RWPE1 (cell line): ENCODE results near the gene PIAS3.

Source experiments
- CTCF ChIA-PET: fragments of 350-600 bp; sonication (Branson Sonifier 250); formaldehyde crosslinking; extraction: SDS; loops from one replicate; lab custom pipeline; 2021; lab: Yijun Ruan, JAX
- POLR2A ChIA-PET: fragments of 400-600 bp; formaldehyde crosslinking; extraction: SDS; loops from one replicate; lab custom pipeline; 2020; ENCODE audit warnings: antibody characterized with exemption; ENCODE audit not compliant: low non-redundant PET; lab: Yijun Ruan, JAX
- DNase-seq: peaks from one replicate; pipeline ENCODE4 v3.0.0; 2012; ENCODE audit warnings: low spot score
- H3K27ac ChIP-seq: fragments of 450-650 bp; 2 replicates; pipeline ENCODE4 v1.5.1; 2017
- TF ChIP-seq, protein P1 (sequence below): fragments of 450-650 bp; conservative IDR thresholded peaks from 2 replicates; pipeline ENCODE4 v1.5.1; 2017; ENCODE audit warnings: low read depth, mild to moderate bottlenecking

The PIAS3 gene

GRCh38 chr1:145859491-145860023 is 676 bp upstream of the PIAS3 start:
- ChIA-PET POLR2A (interaction anchor here (0.6 to 1.1 kb wide), 5 partner anchors 14 to 143 kb away, joined by 3 to 8 read pairs (median 4); partner anchors contain the start of genes ANKRD34A, NUDT17 and POLR3GL), CTCF (interaction anchor here (0.6 to 6.3 kb wide), 3 partner anchors 13 to 33 kb away, joined by 4 to 51 read pairs (median 9); partner anchors contain the start of gene NUDT17)
- TF ChIP-seq, protein P1, sequence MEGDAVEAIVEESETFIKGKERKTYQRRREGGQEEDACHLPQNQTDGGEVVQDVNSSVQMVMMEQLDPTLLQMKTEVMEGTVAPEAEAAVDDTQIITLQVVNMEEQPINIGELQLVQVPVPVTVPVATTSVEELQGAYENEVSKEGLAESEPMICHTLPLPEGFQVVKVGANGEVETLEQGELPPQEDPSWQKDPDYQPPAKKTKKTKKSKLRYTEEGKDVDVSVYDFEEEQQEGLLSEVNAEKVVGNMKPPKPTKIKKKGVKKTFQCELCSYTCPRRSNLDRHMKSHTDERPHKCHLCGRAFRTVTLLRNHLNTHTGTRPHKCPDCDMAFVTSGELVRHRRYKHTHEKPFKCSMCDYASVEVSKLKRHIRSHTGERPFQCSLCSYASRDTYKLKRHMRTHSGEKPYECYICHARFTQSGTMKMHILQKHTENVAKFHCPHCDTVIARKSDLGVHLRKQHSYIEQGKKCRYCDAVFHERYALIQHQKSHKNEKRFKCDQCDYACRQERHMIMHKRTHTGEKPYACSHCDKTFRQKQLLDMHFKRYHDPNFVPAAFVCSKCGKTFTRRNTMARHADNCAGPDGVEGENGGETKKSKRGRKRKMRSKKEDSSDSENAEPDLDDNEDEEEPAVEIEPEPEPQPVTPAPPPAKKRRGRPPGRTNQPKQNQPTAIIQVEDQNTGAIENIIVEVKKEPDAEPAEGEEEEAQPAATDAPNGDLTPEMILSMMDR = no peak
- peak; percentile 95 for DNase-seq
- peak overlapping the region; percentile 89 for H3K27ac ChIP-seq

DNA sequence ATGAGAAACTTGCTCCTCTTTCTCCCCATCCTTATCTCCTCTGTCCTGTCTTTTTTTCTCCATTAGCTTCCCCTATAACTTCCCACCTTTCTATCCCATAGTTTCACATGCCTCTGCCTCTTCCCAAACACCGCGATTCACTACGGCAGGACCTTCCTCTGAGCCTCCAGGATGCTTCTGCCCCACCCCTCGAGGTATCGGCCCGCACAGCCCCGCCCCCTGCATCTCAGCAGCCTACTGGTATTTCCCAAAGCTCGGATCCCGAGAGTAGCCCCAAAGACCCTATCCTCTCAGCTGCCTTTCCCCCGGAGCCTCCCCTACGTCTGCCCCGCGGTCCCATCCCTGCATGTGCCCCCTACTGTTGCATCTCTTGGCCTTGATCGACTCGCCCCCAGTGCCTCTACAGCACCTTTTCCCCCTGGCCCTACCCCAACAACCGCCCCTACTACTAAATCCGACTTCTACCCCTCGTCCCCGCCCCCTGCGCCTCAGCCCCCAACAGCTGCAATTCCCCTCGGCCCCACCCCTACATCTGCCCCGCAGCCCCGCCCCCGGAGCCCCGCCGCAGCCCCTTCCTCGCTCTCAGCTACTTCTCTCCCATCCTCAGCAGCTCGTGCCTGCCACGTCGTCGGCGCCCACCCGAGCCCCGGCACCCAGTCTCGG is 512 bp downstream of the PIAS3 start:
- TF ChIP-seq, protein P1 = no peak
- ChIA-PET POLR2A (interaction anchor here (0.5 to 1.1 kb wide), 3 partner anchors 13 to 106 kb away, joined by 3 to 8 read pairs (median 4); partner anchors contain the start of genes ANKRD34A, NUDT17 and POLR3GL), CTCF (interaction anchor here (1.1 to 6.3 kb wide), 3 partner anchors 9 to 34 kb away, joined by 3 to 51 read pairs (median 9); partner anchors contain the start of gene NUDT17)
- H3K27ac ChIP-seq = peak overlapping the region; percentile 89
- peak; percentile 67 for DNase-seq

DNA sequence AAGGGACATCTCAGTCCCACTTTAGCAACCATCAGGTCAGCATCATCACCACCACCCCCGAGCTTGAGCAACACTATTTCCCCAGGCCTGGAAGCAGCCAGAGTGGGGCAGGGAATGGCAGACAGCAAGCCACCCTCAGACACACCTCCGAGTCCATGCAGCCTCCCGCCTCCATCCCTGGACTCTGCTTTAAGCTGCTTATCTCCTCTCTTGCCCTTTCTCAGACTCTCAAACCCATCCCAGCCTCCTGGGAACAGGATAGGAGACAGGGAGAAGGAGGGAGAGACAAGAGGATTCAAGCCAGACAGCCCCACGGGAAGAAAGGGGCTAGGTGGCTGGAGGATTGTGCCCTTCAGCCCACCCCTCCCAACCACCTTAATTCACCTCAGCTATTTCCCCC is 1.7 kb downstream of the PIAS3 start:
- POLR2A ChIA-PET = no interaction called here
- TF ChIP-seq, protein P1 = no peak

DNA sequence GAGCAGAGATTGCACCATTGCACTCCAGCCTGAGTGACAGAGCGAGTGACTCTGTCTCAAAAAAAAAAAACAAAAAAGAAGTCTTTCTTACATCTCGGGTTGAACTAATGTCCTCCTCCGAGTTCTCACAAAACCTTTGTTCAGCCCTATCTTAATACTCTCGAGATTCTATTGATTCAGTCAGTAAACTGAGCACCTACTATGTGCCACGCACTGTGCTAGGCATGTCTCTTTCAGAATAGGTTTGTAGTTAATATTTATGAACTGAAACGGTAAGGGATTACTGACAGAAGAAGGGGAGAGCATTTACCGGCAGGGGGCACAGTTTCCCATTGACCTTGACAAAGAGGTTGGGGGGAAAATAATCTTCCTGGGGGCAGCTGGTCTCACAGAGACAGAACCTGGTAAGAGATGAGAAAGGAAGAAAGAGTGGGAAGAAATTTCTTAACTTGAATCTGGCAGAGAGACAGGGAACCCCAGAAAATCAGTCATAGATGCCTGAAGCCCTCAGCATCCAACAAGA is 3.4 kb downstream of the PIAS3 start:
- POLR2A ChIA-PET = no interaction called here
- TF ChIP-seq, protein P1 = no peak
- H3K27ac ChIP-seq = no peak overlapping the region
- CTCF ChIA-PET = interaction anchor here (6.3 kb wide), 1 partner anchor 9 kb away, joined by 51 read pairs; the partner anchor contains the start of gene NUDT17
- no peak for DNase-seq

More for the DNA sequence above, 1.7 kb downstream of the PIAS3 start:
- DNase-seq = no peak
- CTCF ChIA-PET = interaction anchor here (1.1 to 6.3 kb wide), 2 partner anchors 11 to 175 kb away, joined by 3 to 51 read pairs; partner anchors contain the start of gene NUDT17
- H3K27ac ChIP-seq = peak overlapping the region; percentile 1; the same call in 1 of the 2 replicates

- ChIA-PET POLR2A (no interaction called here), CTCF (interaction anchor here (0.6 kb wide), 1 partner anchor 9 kb away, joined by 3 read pairs; no protein-coding TSS in a partner anchor)
- TF ChIP-seq, protein P1 = no peak; the same call in 1 of the 2 replicates
- DNase-seq = no peak
- H3K27ac ChIP-seq = peak overlapping the region; percentile 15; the same call in 1 of the 2 replicates
These were observed 9.3 kb downstream of the PIAS3 start for GRCh38 chr1:145849356-145850160.
